Panc1 (cell line): ENCODE data around the gene SYT1.

ENCODE experiments used
- CTCF ChIP-seq: fragments of 450-650 bp; IDR thresholded peaks from 2 replicates; pipeline ENCODE4 v1.5.1; 2017; ENCODE audit warnings: mild to moderate bottlenecking
- POLR2AphosphoS5 ChIP-seq: IDR thresholded peaks from 2 replicates; pipeline ENCODE4 v1.6.1; 2012; ENCODE audit warnings: mild to moderate bottlenecking, low read depth, low read length, moderate library complexity
- REST ChIP-seq, 2 experiments: IDR thresholded peaks; 2 replicates each; pipeline ENCODE4 v1.6.1; 2011 to 2012; ENCODE audit warnings: low read depth in 2 of 2, control low read depth in 1 of 2, low read length in 1 of 2, mild to moderate bottlenecking in 1 of 2, moderate library complexity in 1 of 2; ENCODE audit not compliant: insufficient read depth in 1 of 2
- TCF7L2 ChIP-seq: IDR thresholded peaks from 2 replicates; pipeline ENCODE4 v1.6.1; 2011; ENCODE audit warnings: mild to moderate bottlenecking, low read depth, low read length, inconsistent platforms

GRCh38 chr12:79381248-79382208, 517.0 kb downstream of the SYT1 start:
- TF ChIP-seq TCF7L2 (no peak), REST (IDR thresholded peaks at IDR 0.05; ENCODE audit: insufficient read depth in 1 of 2, low read depth in 2 of 2, low read length in 1 of 2) (no peak), CTCF (no peak), POLR2AphosphoS5 (no peak)
